ENCODE measurements around the gene UNC5C. TPM values are rescaled to one million over a fixed set of nuclear protein-coding genes. Genes with fewer than 3 reads are reported as not detected.

Gene UNC5C
- total RNA-seq, 1 experiment from 2014 or later = not detected

- no peaks in the 10 kb centered on the region for H3K36me3 Mint-ChIP-seq (ENCODE audit: insufficient read depth, unreplicated experiment)
- TF ChIP-seq, protein P1, sequence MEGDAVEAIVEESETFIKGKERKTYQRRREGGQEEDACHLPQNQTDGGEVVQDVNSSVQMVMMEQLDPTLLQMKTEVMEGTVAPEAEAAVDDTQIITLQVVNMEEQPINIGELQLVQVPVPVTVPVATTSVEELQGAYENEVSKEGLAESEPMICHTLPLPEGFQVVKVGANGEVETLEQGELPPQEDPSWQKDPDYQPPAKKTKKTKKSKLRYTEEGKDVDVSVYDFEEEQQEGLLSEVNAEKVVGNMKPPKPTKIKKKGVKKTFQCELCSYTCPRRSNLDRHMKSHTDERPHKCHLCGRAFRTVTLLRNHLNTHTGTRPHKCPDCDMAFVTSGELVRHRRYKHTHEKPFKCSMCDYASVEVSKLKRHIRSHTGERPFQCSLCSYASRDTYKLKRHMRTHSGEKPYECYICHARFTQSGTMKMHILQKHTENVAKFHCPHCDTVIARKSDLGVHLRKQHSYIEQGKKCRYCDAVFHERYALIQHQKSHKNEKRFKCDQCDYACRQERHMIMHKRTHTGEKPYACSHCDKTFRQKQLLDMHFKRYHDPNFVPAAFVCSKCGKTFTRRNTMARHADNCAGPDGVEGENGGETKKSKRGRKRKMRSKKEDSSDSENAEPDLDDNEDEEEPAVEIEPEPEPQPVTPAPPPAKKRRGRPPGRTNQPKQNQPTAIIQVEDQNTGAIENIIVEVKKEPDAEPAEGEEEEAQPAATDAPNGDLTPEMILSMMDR (IDR thresholded peaks at IDR 0.05; ENCODE audit: unreplicated experiment) = no peak
- no peak for DNase-seq (ENCODE audit: unreplicated experiment)
- no peaks in the 10 kb centered on the region for H3K9me3 Mint-ChIP-seq (ENCODE audit: unreplicated experiment)
- ChIA-PET POLR2A (no interaction called here), CTCF (interaction anchor here (0.6 kb wide), 1 partner anchor 111 kb away, joined by 3 read pairs; no protein-coding TSS in a partner anchor)
- H3K27ac Mint-ChIP-seq (ENCODE audit: low read depth, unreplicated experiment) = no peak overlapping the region
- H3K27me3 Mint-ChIP-seq (ENCODE audit: insufficient read depth, unreplicated experiment) = no peaks in the 10 kb centered on the region
- H3K4me3 Mint-ChIP-seq (ENCODE audit: unreplicated experiment) = no peak overlapping the region
- BruUV-seq (replicated peaks) = no TSS peak
- H3K4me1 Mint-ChIP-seq (ENCODE audit: insufficient read depth, unreplicated experiment) = peaks cover 6% of the 10 kb centered on the region
- intact Hi-C loops (cut with micrococcal nuclease) = no loop called here
Measured at GRCh38 chr4:95515589-95515988, 33.2 kb downstream of the UNC5C start.

DNA sequence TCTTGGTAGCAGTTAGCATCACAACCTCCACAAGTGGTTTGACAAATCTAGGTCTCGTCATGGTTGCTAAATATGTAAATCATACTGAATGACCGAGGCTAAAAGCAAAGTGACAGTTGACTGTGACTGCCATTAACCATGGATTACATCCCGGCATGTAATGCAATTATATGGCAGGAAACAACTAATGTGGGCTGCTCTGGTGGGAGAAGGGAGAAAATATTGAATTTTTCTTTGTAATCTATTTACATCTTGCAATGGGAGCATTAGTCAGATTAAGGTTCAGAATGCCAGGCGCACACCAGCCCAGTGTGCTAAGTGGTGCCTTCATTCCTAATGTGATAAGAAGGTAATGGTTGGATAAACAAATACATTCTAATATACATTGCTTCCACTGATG lies 35.8 kb downstream of the UNC5C start:
- Mint-ChIP-seq H3K36me3 (ENCODE audit: insufficient read depth, unreplicated experiment) (no peaks in the 10 kb centered on the region), H3K27me3 (ENCODE audit: insufficient read depth, unreplicated experiment) (no peaks in the 10 kb centered on the region), H3K27ac (ENCODE audit: low read depth, unreplicated experiment) (no peak overlapping the region), H3K4me1 (ENCODE audit: insufficient read depth, unreplicated experiment) (peaks cover 12% of the 10 kb centered on the region), H3K4me3 (ENCODE audit: unreplicated experiment) (no peak overlapping the region), H3K9me3 (ENCODE audit: unreplicated experiment) (no peaks in the 10 kb centered on the region)
- POLR2A ChIA-PET = interaction anchor here (0.6 kb wide), 1 partner anchor 361 kb away, joined by 3 read pairs; no protein-coding TSS in a partner anchor
- no TSS peak for BruUV-seq (replicated peaks)
- DNase-seq (ENCODE audit: unreplicated experiment) = no peak
- TF ChIP-seq, protein P1 (IDR thresholded peaks at IDR 0.05; ENCODE audit: unreplicated experiment) = no peak
- CTCF ChIA-PET = interaction anchor here (1.3 kb wide), 1 partner anchor 36 kb away, joined by 3 read pairs; the partner anchor contains the start of gene UNC5C
- intact Hi-C loops (cut with micrococcal nuclease) = loop anchor here (5.0 kb wide), 1 partner anchor 524 kb away; no protein-coding TSS in a partner anchor

GRCh38 chr4:95511477-95511876 lies 37.3 kb downstream of the UNC5C start:
- no TSS peak for BruUV-seq (replicated peaks)

GRCh38 chr4:95510877-95511276 lies 37.9 kb downstream of the UNC5C start:
- intact Hi-C loops (cut with micrococcal nuclease) = loop anchor here (1.0 to 5.0 kb wide), 3 partner anchors 344 to 841 kb away; no protein-coding TSS in a partner anchor
- CTCF ChIA-PET = interaction anchor here (0.5 to 2.2 kb wide), 22 partner anchors 9 to 1494 kb away, joined by 3 to 17 read pairs (median 4); no protein-coding TSS in a partner anchor
- BruUV-seq (replicated peaks) = no TSS peak
- Mint-ChIP-seq H3K27ac (ENCODE audit: low read depth, unreplicated experiment) (no peak overlapping the region), H3K4me3 (ENCODE audit: unreplicated experiment) (no peak overlapping the region), H3K4me1 (ENCODE audit: insufficient read depth, unreplicated experiment) (peaks cover 17% of the 10 kb centered on the region), H3K9me3 (ENCODE audit: unreplicated experiment) (no peaks in the 10 kb centered on the region), H3K27me3 (ENCODE audit: insufficient read depth, unreplicated experiment) (no peaks in the 10 kb centered on the region), H3K36me3 (ENCODE audit: insufficient read depth, unreplicated experiment) (no peaks in the 10 kb centered on the region)
- POLR2A ChIA-PET = interaction anchor here (0.7 kb wide), 1 partner anchor 841 kb away, joined by 3 read pairs; no protein-coding TSS in a partner anchor
- TF ChIP-seq, protein P1 (IDR thresholded peaks at IDR 0.05; ENCODE audit: unreplicated experiment) = no peak
- DNase-seq (ENCODE audit: unreplicated experiment) = peak; percentile 13

More at GRCh38 chr4:95511477-95511876, 37.3 kb downstream of the UNC5C start:
- intact Hi-C loops (cut with micrococcal nuclease) = loop anchor here (2.0 to 5.0 kb wide), 2 partner anchors 345 to 526 kb away; no protein-coding TSS in a partner anchor
- H3K9me3 Mint-ChIP-seq (ENCODE audit: unreplicated experiment) = no peaks in the 10 kb centered on the region
- H3K4me1 Mint-ChIP-seq (ENCODE audit: insufficient read depth, unreplicated experiment) = peaks cover 17% of the 10 kb centered on the region
- ChIA-PET CTCF (interaction anchor here (0.6 to 2.2 kb wide), 15 partner anchors 9 to 844 kb away, joined by 3 to 17 read pairs (median 4); no protein-coding TSS in a partner anchor), POLR2A (interaction anchor here (0.7 kb wide), 1 partner anchor 841 kb away, joined by 3 read pairs; no protein-coding TSS in a partner anchor)
- no peak for DNase-seq (ENCODE audit: unreplicated experiment)
- no peak overlapping the region for H3K4me3 Mint-ChIP-seq (ENCODE audit: unreplicated experiment)
- TF ChIP-seq, protein P1 (IDR thresholded peaks at IDR 0.05; ENCODE audit: unreplicated experiment) = no peak
- no peaks in the 10 kb centered on the region for H3K36me3 Mint-ChIP-seq (ENCODE audit: insufficient read depth, unreplicated experiment)
- H3K27me3 Mint-ChIP-seq (ENCODE audit: insufficient read depth, unreplicated experiment) = no peaks in the 10 kb centered on the region
- H3K27ac Mint-ChIP-seq (ENCODE audit: low read depth, unreplicated experiment) = no peak overlapping the region
